HG03066 (cell line): ENCODE data around the gene NFASC.

Source experiments
- ATAC-seq: cut with Tn5 transposase; IDR thresholded peaks from one replicate; pipeline ENCODE4 v1.9.1; 2021; ENCODE audit warnings: low read depth; ENCODE audit not compliant: unreplicated experiment

The NFASC gene

DNA sequence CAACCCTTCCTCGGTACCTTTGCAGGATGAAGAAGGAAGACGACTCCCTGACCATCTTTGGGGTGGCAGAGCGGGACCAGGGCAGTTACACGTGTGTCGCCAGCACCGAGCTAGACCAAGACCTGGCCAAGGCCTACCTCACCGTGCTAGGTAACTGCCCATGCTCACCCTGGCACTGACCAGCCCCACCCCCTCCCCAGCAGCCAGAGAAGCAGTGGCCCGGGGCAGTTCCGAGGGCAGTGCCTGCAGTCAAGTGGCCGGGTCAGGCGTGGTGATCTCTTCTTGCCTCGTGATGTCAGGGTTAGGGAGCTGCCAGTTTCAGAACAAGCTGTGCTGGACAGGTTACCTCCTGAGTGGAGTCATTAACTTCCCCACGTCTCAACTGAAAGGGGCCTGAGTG lies 106.0 kb downstream of the NFASC start:
- no peak for ATAC-seq

- ATAC-seq, result no peak
These were observed 106.7 kb downstream of the NFASC start for GRCh38 chr1:204977318-204977717.

DNA sequence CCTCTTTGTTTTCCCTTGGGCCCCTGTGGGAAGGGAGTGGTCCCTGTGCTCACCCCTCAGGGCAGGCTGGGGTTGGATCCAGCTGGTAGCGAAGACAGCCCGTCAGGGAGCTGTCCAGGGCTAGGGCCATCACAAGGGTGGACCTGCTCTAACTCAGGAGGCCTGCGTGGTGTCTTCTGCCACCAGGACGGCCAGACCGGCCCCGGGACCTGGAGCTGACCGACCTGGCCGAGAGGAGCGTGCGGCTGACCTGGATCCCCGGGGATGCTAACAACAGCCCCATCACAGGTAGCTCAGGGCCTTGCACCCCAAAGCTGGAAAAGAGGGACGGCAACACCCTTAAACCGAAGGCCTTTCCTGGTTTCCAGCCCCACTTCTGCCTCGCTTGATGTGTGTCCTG lies 108.1 kb downstream of the NFASC start:
- ATAC-seq, result no peak

DNA sequence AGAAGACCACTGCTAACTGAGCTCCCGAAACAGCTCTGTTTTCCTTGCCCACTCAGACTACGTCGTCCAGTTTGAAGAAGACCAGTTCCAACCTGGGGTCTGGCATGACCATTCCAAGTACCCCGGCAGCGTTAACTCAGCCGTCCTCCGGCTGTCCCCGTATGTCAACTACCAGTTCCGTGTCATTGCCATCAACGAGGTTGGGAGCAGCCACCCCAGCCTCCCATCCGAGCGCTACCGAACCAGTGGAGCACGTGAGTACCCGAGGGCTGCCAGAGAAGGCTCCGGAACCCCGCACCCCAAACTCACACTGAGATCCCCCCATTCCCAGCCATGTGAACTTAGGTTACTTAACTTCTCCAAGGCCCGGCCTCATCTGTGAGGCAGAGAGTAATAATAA lies 108.6 kb downstream of the NFASC start:
- ATAC-seq, result no peak

DNA sequence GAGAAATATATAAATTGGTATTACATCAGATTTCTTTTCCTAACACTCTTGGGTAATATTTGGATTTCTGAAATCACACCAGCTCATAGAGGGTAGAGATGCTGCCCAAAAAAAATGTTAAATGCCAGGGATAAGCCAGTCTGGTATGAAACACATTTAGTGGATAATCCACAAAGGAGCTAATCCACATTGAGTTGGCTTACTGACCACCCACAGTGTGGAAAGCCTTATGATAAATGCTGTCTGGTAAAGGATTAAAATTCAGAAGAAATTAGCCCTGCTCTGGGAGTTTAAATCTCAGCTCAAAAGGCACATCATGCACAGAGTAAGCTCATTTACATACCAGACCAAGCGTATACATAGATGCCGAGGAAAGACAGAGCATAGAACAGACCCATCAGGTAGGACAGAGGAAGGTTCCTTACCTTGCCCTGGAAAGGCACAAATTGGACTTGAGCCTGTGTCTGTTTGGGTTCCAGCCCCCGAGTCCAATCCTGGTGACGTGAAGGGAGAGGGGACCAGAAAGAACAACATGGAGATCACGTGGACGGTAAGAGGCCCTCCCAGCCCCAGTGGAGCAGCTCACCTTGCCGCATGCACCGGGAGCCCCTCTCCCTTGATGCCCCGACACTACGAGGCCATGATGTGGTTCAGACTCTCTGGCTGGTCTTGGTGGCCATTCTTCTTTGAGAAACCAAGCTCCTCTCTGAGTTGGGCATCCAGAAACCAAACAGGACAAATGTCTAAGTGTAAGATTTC lies 109.4 kb downstream of the NFASC start:
- no peak for ATAC-seq

- ATAC-seq, result no peak
These were observed 110.3 kb downstream of the NFASC start for GRCh38 chr1:204980840-204981405.

DNA sequence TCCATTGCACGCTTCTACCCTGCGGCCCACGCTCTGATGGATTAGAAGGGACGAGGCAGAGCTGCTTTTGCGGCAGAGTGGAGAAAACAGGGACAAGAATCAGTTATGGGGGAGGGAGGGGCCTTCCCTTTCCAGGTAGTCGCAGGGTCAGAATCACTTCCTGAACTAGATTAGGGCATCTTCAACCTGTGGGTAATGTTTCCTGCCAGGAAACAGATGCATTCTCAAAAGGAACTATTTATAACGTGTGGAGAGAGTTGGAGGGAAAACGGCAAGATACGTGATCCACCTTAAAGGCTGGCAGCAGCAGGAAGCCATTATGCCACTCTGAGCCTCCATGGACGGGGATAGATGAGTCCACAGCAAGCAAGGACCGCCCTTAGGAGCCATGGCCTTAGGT lies 112.5 kb downstream of the NFASC start:
- ATAC-seq, result no peak

- ATAC-seq, result no peak
These were observed 113.2 kb downstream of the NFASC start for GRCh38 chr1:204983881-204984280.

DNA sequence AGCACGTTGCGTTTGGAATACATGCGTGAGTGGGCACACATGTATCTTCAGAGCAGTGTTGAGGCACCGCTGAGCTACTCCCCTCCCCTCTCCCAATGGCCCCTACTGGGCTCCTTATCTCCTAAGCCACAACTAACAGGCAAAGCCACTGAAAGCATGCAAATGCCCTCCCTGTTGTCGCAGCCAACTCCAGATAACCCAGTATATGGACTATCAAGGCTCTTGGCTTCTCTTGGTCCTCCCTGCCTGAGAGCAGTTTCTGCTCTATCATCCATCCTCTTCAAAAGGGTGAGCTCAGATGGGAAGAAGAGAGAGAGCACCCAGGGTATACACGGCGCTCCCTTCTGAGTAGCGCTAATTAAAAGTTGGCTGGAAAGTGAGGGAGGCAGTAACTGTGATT lies 113.8 kb downstream of the NFASC start:
- no peak for ATAC-seq

- ATAC-seq, result no peak
These were observed 115.5 kb downstream of the NFASC start for GRCh38 chr1:204986181-204986580.

DNA sequence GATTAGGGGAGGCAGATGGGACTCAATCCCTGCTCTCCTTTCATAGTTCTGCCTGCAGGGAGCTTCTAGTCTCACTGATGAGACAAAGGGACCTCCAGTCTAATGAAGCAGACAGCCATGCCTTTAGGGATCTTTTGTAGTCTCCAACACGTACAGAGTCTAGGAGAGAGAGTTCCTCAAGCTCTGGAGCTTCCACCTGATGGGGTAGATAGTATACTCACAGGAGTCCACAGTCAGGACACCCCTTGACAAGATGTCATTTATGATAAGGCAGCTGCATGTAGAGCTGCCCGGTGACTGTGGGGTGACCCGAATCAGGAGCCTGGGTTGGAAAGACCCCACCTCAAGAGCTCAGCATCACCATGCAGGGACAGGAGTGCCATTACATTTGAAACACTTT lies 117.0 kb downstream of the NFASC start:
- no peak for ATAC-seq

GRCh38 chr1:204988196-204988595 lies 117.5 kb downstream of the NFASC start:
- no peak for ATAC-seq

DNA sequence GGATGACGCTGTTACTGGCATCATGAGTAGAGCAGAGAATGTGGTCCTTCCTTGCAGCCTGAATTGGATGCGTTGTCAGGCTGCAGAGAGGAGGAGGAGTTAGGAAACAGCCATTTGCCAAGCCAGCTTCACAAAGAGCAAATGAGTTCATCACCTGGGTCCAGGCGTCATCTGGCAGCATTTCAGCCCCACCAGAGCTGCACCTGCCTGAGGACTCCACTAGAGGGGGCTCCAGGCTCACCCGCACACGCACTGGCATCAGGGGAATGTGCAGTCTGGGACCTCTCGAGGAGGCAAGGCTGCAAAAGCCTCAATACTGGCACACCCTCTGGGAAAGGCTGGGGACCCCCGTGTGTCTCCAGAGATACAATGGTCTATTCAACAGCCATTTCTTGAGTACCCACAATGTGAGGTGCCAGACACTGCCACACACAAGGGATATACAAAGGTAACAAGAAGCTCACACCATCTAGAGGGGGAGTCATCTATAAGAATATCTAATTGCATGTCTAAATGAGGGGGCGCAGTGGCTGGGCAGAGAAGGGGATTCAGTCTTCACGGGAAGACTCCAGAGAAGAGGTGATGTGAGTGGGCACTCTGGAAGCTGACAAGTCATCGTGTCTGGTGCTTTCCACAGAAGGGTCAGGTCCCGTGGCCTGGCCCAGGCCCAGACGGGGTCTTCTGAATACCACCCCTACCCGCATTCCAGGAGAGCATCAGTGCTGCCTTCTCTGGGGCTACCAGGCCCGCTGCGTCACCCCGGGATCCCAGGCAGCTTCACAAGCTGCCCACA lies 118.8 kb downstream of the NFASC start:
- ATAC-seq, result no peak

- no peak for ATAC-seq
These were observed 119.5 kb downstream of the NFASC start for GRCh38 chr1:204990059-204990664.

DNA sequence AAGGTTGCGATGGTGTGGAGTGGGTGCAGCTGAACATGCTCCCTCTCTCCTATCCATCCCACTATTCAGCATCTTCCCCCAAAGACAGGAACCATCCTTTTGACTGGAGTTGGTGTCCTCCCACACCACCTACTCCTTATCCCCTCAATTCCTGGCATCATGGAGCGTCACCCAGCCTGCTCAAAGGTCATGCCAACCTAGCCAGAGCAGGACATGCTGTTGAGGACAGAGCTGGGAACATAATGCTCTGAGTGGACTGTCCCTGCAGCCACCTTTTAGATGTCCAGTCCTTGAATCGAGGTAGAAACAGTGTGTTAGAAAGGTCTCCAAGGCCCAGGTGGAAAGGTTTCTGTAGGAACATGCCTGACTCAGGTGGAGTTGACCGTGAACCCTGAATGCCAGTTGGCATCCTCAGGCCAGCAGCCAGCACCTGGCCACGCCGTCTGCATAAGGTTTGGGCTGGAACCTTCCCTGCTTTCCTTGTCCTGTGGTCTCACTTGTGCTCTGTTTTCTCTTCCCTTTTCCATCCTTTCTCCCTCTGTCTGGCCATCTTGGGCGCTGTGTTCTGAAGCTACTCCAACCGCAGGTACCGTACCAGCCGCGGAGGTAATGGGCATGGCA lies 120.2 kb downstream of the NFASC start:
- ATAC-seq, result no peak

DNA sequence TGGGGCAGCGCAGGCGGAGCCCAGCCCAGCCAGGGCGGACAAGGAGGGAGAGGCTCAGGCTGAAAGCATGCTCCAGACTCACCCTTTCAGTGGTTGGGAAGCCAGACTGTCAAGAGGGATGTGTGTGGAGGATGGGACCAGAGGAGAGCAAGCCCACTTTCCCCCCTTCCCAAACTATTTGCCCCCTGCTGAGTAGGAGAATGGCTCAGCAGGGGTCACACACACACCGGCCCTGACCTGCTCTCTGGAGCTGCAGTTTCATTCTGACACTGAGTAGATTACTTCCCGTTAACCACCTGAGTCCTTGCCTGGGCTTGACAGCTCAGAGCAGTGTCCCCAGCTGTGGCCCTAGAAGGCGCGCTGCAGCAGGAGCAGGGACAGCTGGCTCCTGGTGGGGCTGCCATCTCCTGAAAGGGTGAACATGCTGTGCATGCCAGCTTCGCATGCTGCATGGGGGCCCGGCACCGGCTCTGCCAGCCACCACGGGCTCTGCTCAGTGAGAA lies 120.7 kb downstream of the NFASC start:
- no peak for ATAC-seq

- no peak for ATAC-seq
These were observed 121.7 kb downstream of the NFASC start for GRCh38 chr1:204992201-204992997.

GRCh38 chr1:204992998-204993314 lies 122.3 kb downstream of the NFASC start:
- no peak for ATAC-seq

DNA sequence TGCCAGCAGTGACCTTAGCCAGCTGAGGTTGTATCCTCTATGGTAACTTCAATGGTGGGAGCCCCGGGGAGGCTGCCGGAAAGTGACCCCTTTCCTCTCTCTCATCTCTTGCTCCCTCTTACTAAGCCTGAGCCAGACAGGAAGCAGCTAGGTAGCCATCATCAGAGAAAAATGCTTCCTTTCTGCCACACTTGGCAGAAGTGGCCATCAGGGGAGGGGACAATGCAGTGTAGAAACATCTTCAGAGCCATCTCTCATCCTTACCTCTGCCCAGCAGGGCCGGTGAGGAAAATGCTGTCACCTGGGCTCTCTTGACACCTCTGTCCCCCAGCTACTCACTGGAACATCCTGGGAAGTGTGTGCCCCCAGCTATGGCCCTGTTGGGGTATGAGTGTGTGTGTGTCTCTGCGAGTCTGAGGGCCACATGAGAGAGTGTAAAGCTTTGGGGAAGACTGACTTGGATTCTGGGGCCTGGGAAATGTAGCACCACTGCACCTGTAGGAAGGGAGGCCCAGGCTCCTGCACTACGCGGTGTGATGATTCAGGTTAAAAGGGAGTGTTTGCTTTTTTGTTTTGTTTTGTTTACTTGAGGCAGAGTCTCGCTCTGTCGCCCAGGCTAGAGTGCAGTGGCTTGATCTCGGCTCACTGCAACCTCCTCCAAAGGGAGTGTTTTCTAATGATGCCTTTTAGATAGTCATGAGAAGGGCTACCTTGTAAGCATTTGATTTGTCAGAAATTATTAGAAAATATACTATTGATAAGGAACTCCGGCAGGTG lies 123.6 kb downstream of the NFASC start:
- ATAC-seq, result no peak
